Stimulated activated memory B cell treated with anti-CD40 and anti-IgM and Interleukin-4, amounts not matched to agents 10 μg/mL and 1 μg/mL and 100 μg/mL, for 72 hours (primary cell): ENCODE results near the gene NACA2.
"Not testable (repeated sequence)": the region's sequence is repeated elsewhere in the genome, so short reads cannot be mapped to it uniquely, and the experiment has no call there.

Source experiments
- ATAC-seq: fragments of 150-1000 bp; cut with Tn5 transposase; 2 replicates; pipeline ENCODE4 v1.10.0; 2021
- H3K27ac Mint-ChIP-seq: one replicate; pipeline ENCODE4 v1.8.0; 2022; ENCODE audit warnings: mild to moderate bottlenecking, mixed read lengths
- H3K27me3 Mint-ChIP-seq: one replicate; pipeline ENCODE4 v1.8.0; 2022; ENCODE audit warnings: mixed read lengths
- H3K36me3 Mint-ChIP-seq: one replicate; pipeline ENCODE4 v1.8.0; 2022; ENCODE audit warnings: mixed read lengths
- H3K4me1 Mint-ChIP-seq: one replicate; pipeline ENCODE4 v1.8.0; 2022; ENCODE audit warnings: mixed read lengths
- H3K4me3 Mint-ChIP-seq: one replicate; pipeline ENCODE4 v1.8.0; 2022; ENCODE audit warnings: mild to moderate bottlenecking, moderate library complexity, mixed read lengths
- H3K9me3 Mint-ChIP-seq: one replicate; pipeline ENCODE4 v1.8.0; 2022; ENCODE audit warnings: mixed read lengths

Gene NACA2

GRCh38 chr17:61591018-61591417 is at the start of gene NACA2:
Gene NACA2 (minus strand): TSS chr17:61591219. CDS start chr17:61591180, 39 bp downstream.
- H3K4me3 Mint-ChIP-seq = no peak within 1 kb of the TSS

DNA sequence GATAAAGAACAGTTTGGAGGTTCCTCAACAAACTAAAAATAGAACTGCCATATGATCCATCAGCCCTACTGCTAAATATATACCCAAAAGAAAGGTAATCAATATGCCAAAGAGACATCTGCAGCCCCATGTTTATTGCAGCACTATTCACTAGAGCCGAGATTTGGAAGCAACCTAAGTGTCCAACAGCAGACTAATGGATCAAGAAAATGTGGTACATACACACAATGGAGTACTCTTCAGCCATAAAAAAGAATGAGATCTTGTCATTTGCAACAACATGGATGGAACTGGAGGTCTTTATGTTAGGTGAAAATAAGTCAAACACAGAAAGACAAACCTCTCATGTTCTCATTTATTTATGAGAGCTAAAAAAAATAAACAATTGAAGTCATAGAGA is 48.8 kb upstream of the NACA2 start:
- Mint-ChIP-seq H3K36me3 (peaks cover 10% of the 10 kb centered on the region), H3K27ac (no peak overlapping the region), H3K27me3 (peaks cover 46% of the 10 kb centered on the region), H3K4me3 (no peak overlapping the region), H3K9me3 (peaks cover 9% of the 10 kb centered on the region), H3K4me1 (no peaks in the 10 kb centered on the region)
- ATAC-seq = no peak

More at GRCh38 chr17:61591018-61591417, at the start of gene NACA2:
- H3K36me3 Mint-ChIP-seq = no peaks in the 10 kb centered on the region
- peaks cover 6% of the 10 kb centered on the region for H3K4me1 Mint-ChIP-seq
- ATAC-seq = no peak
- H3K27ac Mint-ChIP-seq = no peak within 1 kb of the TSS
- H3K9me3 Mint-ChIP-seq = no peaks in the 10 kb centered on the region
- H3K27me3 Mint-ChIP-seq = peaks cover 6% of the 10 kb centered on the region

DNA sequence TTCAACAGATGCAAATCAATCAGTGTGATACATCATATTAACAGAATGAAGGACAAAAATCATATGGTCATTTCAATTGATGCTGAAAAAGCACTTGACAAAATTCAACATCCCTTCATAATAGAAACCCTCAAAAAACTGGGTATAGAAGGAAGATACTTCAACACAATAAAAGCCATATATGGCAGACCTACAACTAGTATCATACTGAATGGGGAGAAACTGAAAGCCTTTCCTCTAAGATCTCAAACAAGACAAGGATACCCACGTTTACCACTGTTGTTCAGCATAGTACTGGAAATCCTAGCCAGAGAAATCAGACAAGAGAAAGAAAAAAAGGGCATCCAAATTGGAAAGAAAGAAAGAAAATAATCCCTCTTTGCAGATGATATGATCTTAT is 47.1 kb upstream of the NACA2 start:
- no peak for ATAC-seq
- Mint-ChIP-seq H3K4me1 (no peaks in the 10 kb centered on the region), H3K27me3 (peaks cover 54% of the 10 kb centered on the region), H3K4me3 (no peak overlapping the region), H3K9me3 (peaks cover 9% of the 10 kb centered on the region), H3K27ac (no peak overlapping the region), H3K36me3 (peaks cover 10% of the 10 kb centered on the region)

GRCh38 chr17:61635913-61636432 is 45.0 kb upstream of the NACA2 start:
- H3K27me3 Mint-ChIP-seq = peaks cover 75% of the 10 kb centered on the region
- H3K36me3 Mint-ChIP-seq = peaks cover 10% of the 10 kb centered on the region
- H3K4me3 Mint-ChIP-seq = no peak overlapping the region
- ATAC-seq = no peak
- H3K27ac Mint-ChIP-seq = no peak overlapping the region
- peaks cover 9% of the 10 kb centered on the region for H3K9me3 Mint-ChIP-seq
- no peaks in the 10 kb centered on the region for H3K4me1 Mint-ChIP-seq

DNA sequence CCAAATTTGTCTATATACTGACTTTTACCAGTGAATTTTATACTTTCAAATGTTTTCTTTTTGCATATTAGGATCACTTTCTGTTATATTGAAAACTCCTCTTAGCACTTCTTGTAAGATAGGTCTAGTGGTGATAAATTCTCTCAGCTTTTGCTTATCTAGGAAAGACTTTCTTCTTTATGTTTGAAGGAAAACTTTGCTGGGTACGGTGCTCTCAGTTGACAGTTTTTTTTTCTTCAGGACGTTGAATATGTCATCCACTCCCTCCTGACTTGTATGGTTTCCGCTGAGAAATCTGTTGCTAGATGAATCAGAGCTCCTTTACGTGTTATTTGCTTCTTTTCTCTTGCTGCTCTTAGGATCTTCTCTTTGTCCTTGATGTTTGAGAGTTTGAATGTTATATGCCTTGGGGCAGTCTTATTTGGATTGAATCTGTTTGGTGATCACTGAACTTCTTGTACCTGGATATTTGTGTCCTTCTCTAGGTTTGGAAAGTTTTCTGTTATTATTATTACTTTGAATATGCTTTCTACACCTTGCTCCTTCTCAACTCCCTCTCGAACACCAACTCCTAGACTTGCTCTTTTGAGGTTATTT is 44.0 kb upstream of the NACA2 start:
- peaks cover 10% of the 10 kb centered on the region for H3K36me3 Mint-ChIP-seq
- peaks cover 84% of the 10 kb centered on the region for H3K27me3 Mint-ChIP-seq
- no peaks in the 10 kb centered on the region for H3K4me1 Mint-ChIP-seq
- peaks cover 11% of the 10 kb centered on the region for H3K9me3 Mint-ChIP-seq
- H3K27ac Mint-ChIP-seq = no peak overlapping the region
- H3K4me3 Mint-ChIP-seq = no peak overlapping the region
- ATAC-seq = no peak

- peaks cover 10% of the 10 kb centered on the region for H3K36me3 Mint-ChIP-seq
- peaks cover 85% of the 10 kb centered on the region for H3K27me3 Mint-ChIP-seq
- H3K4me1 Mint-ChIP-seq = no peaks in the 10 kb centered on the region
- H3K27ac Mint-ChIP-seq = no peak overlapping the region
- no peak overlapping the region for H3K4me3 Mint-ChIP-seq
- H3K9me3 Mint-ChIP-seq = peaks cover 11% of the 10 kb centered on the region
- ATAC-seq = no peak
These were observed 43.1 kb upstream of the NACA2 start for GRCh38 chr17:61634011-61634539.

- H3K4me3 Mint-ChIP-seq = no peak overlapping the region
- peaks cover 10% of the 10 kb centered on the region for H3K36me3 Mint-ChIP-seq
- peaks cover 72% of the 10 kb centered on the region for H3K27me3 Mint-ChIP-seq
- H3K9me3 Mint-ChIP-seq = peaks cover 11% of the 10 kb centered on the region
- no peak overlapping the region for H3K27ac Mint-ChIP-seq
- H3K4me1 Mint-ChIP-seq = no peaks in the 10 kb centered on the region
- no peak for ATAC-seq
These were observed 41.8 kb upstream of the NACA2 start for GRCh38 chr17:61632826-61633225.

GRCh38 chr17:61631800-61632199 is 40.8 kb upstream of the NACA2 start:
- peaks cover 64% of the 10 kb centered on the region for H3K27me3 Mint-ChIP-seq
- H3K36me3 Mint-ChIP-seq = peaks cover 10% of the 10 kb centered on the region
- no peaks in the 10 kb centered on the region for H3K4me1 Mint-ChIP-seq
- peaks cover 11% of the 10 kb centered on the region for H3K9me3 Mint-ChIP-seq
- ATAC-seq = no peak
- no peak overlapping the region for H3K27ac Mint-ChIP-seq
- H3K4me3 Mint-ChIP-seq = no peak overlapping the region

GRCh38 chr17:61628158-61628557 is 37.1 kb upstream of the NACA2 start:
- H3K36me3 Mint-ChIP-seq, ATAC-seq, H3K9me3 Mint-ChIP-seq, H3K4me1 Mint-ChIP-seq, H3K27ac Mint-ChIP-seq, H3K4me3 Mint-ChIP-seq: not testable (repeated sequence)
- H3K27me3 Mint-ChIP-seq = peaks cover 57% of the 10 kb centered on the region

DNA sequence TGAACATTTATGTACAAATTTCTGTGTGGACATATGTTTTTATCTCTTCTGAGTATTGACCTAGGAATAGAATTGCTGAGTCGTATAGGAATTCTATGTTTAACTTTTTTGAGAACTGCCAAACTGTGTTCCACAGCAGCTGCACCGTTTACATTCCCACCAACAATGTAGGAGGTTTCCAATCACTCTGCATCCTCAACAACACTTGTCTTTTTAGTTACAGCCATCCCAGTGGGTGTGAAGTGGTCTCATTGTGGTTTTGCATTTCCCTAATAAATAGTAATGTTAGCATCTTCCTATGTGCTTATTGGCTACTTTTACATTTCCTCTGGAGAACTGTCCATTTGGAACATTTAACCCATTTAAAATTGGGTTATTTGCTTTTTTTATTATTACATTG is 36.6 kb upstream of the NACA2 start:
- no peak for ATAC-seq
- Mint-ChIP-seq H3K36me3 (no peaks in the 10 kb centered on the region), H3K4me1 (no peaks in the 10 kb centered on the region), H3K9me3 (peaks cover 2% of the 10 kb centered on the region), H3K4me3 (no peak overlapping the region), H3K27me3 (peaks cover 52% of the 10 kb centered on the region), H3K27ac (no peak overlapping the region)

DNA sequence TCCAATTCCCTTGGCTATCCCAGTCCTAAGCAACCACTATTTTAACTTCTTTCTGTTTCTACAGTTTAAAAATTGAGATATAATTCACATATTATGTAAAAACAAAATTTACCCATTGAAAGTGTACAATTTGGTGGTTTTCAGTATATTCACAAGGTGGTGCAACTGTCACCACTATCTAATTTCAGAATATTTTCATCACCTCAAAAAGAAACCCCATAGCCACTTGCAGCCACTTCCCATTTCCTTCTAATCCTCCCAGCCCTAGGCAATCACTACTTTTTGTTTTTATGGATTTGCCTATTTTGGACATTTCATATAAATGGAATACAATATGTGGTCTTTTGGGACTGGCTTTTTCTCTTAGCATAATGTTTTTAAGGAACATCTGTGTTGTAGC is 36.1 kb upstream of the NACA2 start:
- Mint-ChIP-seq H3K4me3 (no peak overlapping the region), H3K27me3 (peaks cover 47% of the 10 kb centered on the region), H3K36me3 (no peaks in the 10 kb centered on the region), H3K27ac (no peak overlapping the region), H3K9me3 (peaks cover 2% of the 10 kb centered on the region), H3K4me1 (no peaks in the 10 kb centered on the region)
- no peak for ATAC-seq

GRCh38 chr17:61625564-61625963 is 34.5 kb upstream of the NACA2 start:
- Mint-ChIP-seq H3K9me3 (peaks cover 5% of the 10 kb centered on the region), H3K36me3 (no peaks in the 10 kb centered on the region), H3K4me1 (no peaks in the 10 kb centered on the region), H3K4me3 (no peak overlapping the region), H3K27ac (no peak overlapping the region), H3K27me3 (peaks cover 31% of the 10 kb centered on the region)
- ATAC-seq = no peak

DNA sequence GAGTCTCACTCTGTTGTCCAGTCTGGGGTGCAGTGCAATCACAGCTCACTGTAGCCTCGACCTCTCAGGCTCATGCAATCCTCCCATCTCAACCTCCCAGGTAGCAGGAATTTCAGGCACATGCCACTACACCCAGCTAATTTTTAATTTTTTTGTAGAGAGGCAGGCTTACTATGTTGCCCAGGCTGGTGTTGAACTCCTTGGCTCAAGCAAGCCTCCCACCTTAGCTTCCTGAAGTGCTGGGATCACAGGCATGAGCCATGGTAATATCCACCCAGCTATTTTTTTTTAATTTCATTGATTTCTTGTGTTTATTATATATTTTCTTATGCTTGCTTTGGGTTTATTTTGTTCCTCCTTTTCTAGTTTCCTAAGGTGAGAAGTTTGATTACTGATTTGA is 33.9 kb upstream of the NACA2 start:
- ATAC-seq = no peak
- Mint-ChIP-seq H3K4me1 (no peaks in the 10 kb centered on the region), H3K27me3 (peaks cover 25% of the 10 kb centered on the region), H3K36me3 (no peaks in the 10 kb centered on the region), H3K27ac (no peak overlapping the region), H3K9me3 (peaks cover 5% of the 10 kb centered on the region), H3K4me3 (no peak overlapping the region)

- Mint-ChIP-seq H3K36me3 (no peaks in the 10 kb centered on the region), H3K27ac (no peak overlapping the region), H3K4me1 (no peaks in the 10 kb centered on the region), H3K9me3 (peaks cover 14% of the 10 kb centered on the region), H3K27me3 (peaks cover 19% of the 10 kb centered on the region), H3K4me3 (no peak overlapping the region)
- no peak for ATAC-seq
These were observed 30.3 kb upstream of the NACA2 start for GRCh38 chr17:61621317-61621716.

- Mint-ChIP-seq H3K27ac (no peak overlapping the region), H3K9me3 (peaks cover 14% of the 10 kb centered on the region), H3K36me3 (no peaks in the 10 kb centered on the region), H3K4me1 (peaks cover 12% of the 10 kb centered on the region), H3K4me3 (no peak overlapping the region), H3K27me3 (peaks cover 17% of the 10 kb centered on the region)
- no peak for ATAC-seq
These were observed 28.9 kb upstream of the NACA2 start for GRCh38 chr17:61619953-61620352.

DNA sequence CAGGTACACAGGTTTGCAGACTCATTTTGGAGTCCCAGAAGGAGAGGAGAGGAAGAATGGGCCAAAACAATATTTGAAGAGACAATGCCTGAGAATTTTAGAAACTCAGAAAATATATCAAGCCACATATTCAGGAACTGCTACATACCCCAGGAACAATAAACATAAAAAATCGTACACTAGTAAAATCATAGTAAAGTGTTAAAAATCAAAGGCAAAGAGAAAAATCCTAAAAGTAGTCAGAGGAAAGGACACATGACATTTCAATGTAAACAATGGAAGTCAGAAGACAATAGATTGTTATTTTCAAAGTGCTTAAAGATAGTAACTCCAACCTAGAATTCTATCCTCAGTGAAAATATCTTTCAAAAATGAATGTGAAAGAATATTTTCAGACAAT is 28.5 kb upstream of the NACA2 start:
- H3K9me3 Mint-ChIP-seq = peaks cover 14% of the 10 kb centered on the region
- no peak overlapping the region for H3K4me3 Mint-ChIP-seq
- H3K27ac Mint-ChIP-seq = no peak overlapping the region
- peaks cover 16% of the 10 kb centered on the region for H3K27me3 Mint-ChIP-seq
- no peaks in the 10 kb centered on the region for H3K36me3 Mint-ChIP-seq
- H3K4me1 Mint-ChIP-seq = peaks cover 13% of the 10 kb centered on the region
- ATAC-seq = no peak
